Peyer's patch (tissue), 4 donors: ENCODE measurements around the gene KLHL22.

ENCODE experiments used
- CTCF ChIP-seq, 6 experiments: fragments of 450-650 bp in 4 of 6; fragments of 200-600 bp in 2 of 6; sonication (generic) in 1 of 6; IDR thresholded peaks; one replicate each; pipeline ENCODE4 v1.5.1; 2017 to 2019; ENCODE audit warnings: antibody characterized with exemption in 6 of 6, mild to moderate bottlenecking in 3 of 6, moderate library complexity in 1 of 6
- POLR2A ChIP-seq, 2 donors: fragments of 450-650 bp; IDR thresholded peaks; one replicate each; pipeline ENCODE4 v1.5.1; 2017; ENCODE audit warnings: antibody characterized with exemption in 2 of 2, mild to moderate bottlenecking in 2 of 2, moderate library complexity in 2 of 2

- TF ChIP-seq CTCF (IDR thresholded peaks at IDR 0.05) (no peak), POLR2A (IDR thresholded peaks at IDR 0.05) (no peak)
Measured at GRCh38 chr22:20422271-20423007, 73.2 kb downstream of the KLHL22 start.
